Pulmonary artery endothelial cell (primary cell): ENCODE data around the gene IL1RAPL1. TPM values are rescaled to one million over a fixed set of nuclear protein-coding genes. Genes with fewer than 3 reads are reported as not detected.
"Not testable (repeated sequence)": the region's sequence is repeated elsewhere in the genome, so short reads cannot be mapped to it uniquely, and the experiment has no call there.

Experiments used
- DNase-seq: peaks from one replicate; pipeline ENCODE4 v3.0.0-alpha.2; 2011; ENCODE audit warnings: low read depth, low spot score
- total RNA-seq: library from RNA; depleted of rRNA; stranded (reverse); fragments of >200 nt; gene quantifications from 2 replicates; pipeline ENCODE4 v1.2.3, GENCODE V29; 2014

The IL1RAPL1 gene
- total RNA-seq, 1 donor from 2014 or later, result 0.92 TPM

- DNase-seq, result not testable (repeated sequence)
These were observed 179.3 kb downstream of the IL1RAPL1 start for GRCh38 chrX:28766561-28766960.

- DNase-seq, result no peak
These were observed 186.6 kb downstream of the IL1RAPL1 start for GRCh38 chrX:28773807-28774206.

GRCh38 chrX:28787206-28787605 is 200.0 kb downstream of the IL1RAPL1 start:
- no peak for DNase-seq

GRCh38 chrX:28800671-28801070 is 213.4 kb downstream of the IL1RAPL1 start:
- DNase-seq, result not testable (repeated sequence)

- DNase-seq, result no peak
These were observed 215.4 kb downstream of the IL1RAPL1 start for GRCh38 chrX:28802625-28803024.

- no peak for DNase-seq
These were observed 248.7 kb downstream of the IL1RAPL1 start for GRCh38 chrX:28835991-28836390.

GRCh38 chrX:28843817-28844216 is 256.6 kb downstream of the IL1RAPL1 start:
- no peak for DNase-seq

- no peak for DNase-seq
These were observed 260.2 kb downstream of the IL1RAPL1 start for GRCh38 chrX:28847423-28847822.

GRCh38 chrX:28848707-28849106 is 261.5 kb downstream of the IL1RAPL1 start:
- no peak for DNase-seq

GRCh38 chrX:28850955-28851354 is 263.7 kb downstream of the IL1RAPL1 start:
- DNase-seq, result no peak

GRCh38 chrX:28851871-28852270 is 264.6 kb downstream of the IL1RAPL1 start:
- DNase-seq, result no peak

GRCh38 chrX:28854637-28855036 is 267.4 kb downstream of the IL1RAPL1 start:
- DNase-seq, result no peak

GRCh38 chrX:28876408-28876807 is 289.2 kb downstream of the IL1RAPL1 start:
- no peak for DNase-seq

- DNase-seq, result no peak
These were observed 289.7 kb downstream of the IL1RAPL1 start for GRCh38 chrX:28876901-28877300.

GRCh38 chrX:28880136-28880535 is 292.9 kb downstream of the IL1RAPL1 start:
- no peak for DNase-seq

- DNase-seq, result no peak
These were observed 297.6 kb downstream of the IL1RAPL1 start for GRCh38 chrX:28884823-28885222.

- no peak for DNase-seq
These were observed 301.2 kb downstream of the IL1RAPL1 start for GRCh38 chrX:28888416-28888815.

- DNase-seq, result no peak
These were observed 302.4 kb downstream of the IL1RAPL1 start for GRCh38 chrX:28889591-28890090.

- DNase-seq, result no peak
These were observed 314.4 kb downstream of the IL1RAPL1 start for GRCh38 chrX:28901637-28902036.

GRCh38 chrX:28910487-28910886 is 323.2 kb downstream of the IL1RAPL1 start:
- DNase-seq, result no peak

- no peak for DNase-seq
These were observed 333.1 kb downstream of the IL1RAPL1 start for GRCh38 chrX:28920153-28920943.

GRCh38 chrX:28922106-28922505 is 334.9 kb downstream of the IL1RAPL1 start:
- no peak for DNase-seq

- no peak for DNase-seq
These were observed 359.6 kb downstream of the IL1RAPL1 start for GRCh38 chrX:28946846-28947245.
